Suppressor macrophage treated with lipopolysaccharide for 1 hour (primary cell): ENCODE results near the gene ELFN1.
"Not testable (repeated sequence)": the region's sequence is repeated elsewhere in the genome, so short reads cannot be mapped to it uniquely, and the experiment has no call there.

Experiments
- DNase-seq, 3 donors: peaks; one replicate each; pipeline ENCODE4 v3.0.0-alpha.2; 2020 to 2022

The ELFN1 gene

GRCh38 chr7:1713502-1714484, 43.7 kb downstream of the ELFN1 start:
- DNase-seq = no peak

DNA sequence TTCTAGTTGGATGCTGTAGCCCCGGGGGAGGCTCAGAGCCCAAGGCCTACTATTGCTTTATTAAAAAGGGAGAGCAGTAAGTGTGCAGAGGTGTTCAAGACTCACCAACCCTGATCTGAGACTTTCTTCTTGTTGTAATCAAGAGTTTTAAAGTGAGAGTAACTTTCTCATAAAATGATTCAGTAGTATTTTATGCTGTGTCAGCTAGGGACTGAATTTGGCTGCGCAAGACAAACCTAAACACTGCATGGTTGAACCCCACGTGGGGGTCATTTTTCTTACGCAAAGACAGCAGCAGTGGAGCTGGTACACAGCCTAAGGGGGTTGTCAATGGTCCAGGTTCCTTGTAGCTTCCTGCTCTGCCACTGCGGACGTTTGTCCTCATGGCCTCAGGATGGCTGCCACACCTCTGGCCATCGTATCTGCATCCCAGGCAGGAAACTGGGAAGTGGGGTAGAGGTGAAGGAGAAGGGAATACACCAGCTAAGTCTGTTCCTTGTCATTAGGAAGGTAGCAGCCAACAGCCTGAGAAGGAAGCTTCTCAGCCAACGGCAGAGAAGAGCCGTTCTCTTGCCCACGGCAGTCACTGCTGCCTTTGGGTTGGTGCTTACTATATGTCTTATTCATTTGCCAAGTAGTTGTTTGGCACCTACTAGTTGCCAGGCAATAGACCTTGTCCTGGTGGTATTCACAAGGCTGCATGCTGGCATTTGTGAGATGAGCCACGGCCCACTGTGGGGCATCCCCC, 44.7 kb downstream of the ELFN1 start:
- no peak for DNase-seq

DNA sequence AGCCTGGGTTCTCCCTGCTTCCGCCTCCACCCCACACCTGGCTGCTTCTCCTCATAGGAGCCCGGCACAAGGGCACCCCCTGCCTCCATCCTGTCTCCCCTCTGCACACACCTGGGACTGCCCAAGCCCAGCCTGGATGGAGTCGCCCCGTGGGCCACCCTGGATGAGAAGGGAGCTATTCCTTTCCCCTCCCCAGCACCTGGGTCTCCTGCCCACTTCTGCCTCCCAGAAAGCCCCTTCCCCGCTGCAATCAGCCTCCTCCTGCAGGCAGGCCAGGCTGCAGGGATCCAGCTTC, 45.2 kb downstream of the ELFN1 start:
- DNase-seq = no peak

GRCh38 chr7:1715671-1716074, 45.6 kb downstream of the ELFN1 start:
- DNase-seq = no peak

- no peak for DNase-seq
These were observed 46.4 kb downstream of the ELFN1 start for GRCh38 chr7:1716263-1717094.

DNA sequence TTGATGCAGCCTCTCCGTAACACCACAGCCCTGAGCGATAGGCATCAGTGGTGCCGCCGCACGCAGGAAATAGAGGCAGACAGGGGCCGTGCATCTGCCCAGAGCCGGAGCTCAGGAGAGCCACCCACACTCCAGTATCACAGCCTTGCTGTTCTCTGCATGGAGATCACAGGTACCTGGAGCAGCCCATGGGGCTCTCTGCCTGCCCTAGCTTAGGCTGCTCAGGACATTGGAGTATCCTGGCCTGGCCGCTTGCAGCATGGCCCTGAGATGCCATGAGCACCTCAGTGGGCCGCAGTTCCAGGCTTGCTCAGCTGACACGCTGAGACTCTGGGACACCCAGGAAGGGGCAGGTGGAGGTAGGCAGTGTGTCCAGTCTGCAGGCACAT, 47.0 kb downstream of the ELFN1 start:
- DNase-seq = no peak

GRCh38 chr7:1717903-1718676, 48.0 kb downstream of the ELFN1 start:
- DNase-seq = no peak

- DNase-seq = not testable (repeated sequence)
These were observed 48.8 kb downstream of the ELFN1 start for GRCh38 chr7:1718850-1719249.

GRCh38 chr7:1719256-1719655, 49.2 kb downstream of the ELFN1 start:
- not testable (repeated sequence) for DNase-seq

DNA sequence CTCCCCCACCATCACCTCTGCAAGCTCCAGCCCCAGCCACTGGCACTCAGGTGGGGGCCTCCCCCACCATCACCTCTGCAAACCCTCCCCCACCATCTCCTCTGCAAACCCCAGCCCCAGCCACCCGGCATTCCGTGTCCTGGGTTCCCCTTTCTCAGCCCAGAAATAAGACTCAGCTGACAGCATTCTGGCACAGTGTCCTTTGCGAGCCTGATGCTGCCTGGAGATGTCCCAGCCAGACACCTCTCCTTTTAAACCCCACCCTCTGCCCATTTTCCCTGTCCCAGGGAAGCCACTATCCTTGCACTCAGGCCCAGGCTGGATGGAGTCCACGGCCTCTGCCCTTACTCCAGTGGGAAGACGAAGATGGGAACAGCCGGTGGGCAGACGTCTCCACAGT, 49.8 kb downstream of the ELFN1 start:
- DNase-seq = no peak

GRCh38 chr7:1720326-1720725, 50.2 kb downstream of the ELFN1 start:
- DNase-seq = no peak

DNA sequence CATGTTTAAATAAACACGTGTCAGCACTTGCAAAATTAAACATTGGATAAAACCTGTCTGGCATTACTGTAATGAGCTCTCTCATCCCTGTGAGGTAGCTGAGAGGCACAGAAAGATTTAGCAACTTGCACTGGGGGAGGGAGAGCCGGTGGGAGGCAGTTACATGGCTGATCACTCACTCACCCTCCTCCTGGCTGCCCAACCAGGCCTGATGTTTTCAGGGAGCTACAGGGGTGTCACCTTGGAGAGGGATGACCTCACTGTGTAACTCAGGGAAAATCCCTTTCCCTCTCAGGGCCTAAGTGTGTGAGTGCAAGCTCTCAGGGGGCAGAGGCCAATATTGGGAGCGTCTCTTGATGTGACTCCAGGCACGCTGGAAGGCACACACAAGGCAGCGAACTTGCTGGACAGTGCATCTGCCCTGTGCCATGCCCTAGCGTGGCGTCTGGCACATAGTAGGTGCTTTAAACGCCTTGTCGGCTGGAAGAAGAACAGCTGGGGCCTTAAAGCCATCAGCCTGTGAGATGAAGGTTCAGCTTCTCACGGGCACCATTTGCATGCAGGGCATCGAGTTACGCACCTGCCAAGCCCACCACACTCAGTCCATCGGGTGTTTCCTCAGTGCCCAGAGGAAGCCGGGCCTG, 51.1 kb downstream of the ELFN1 start:
- peak in 2 of 3 donors; percentile 19 to 25 for DNase-seq

DNA sequence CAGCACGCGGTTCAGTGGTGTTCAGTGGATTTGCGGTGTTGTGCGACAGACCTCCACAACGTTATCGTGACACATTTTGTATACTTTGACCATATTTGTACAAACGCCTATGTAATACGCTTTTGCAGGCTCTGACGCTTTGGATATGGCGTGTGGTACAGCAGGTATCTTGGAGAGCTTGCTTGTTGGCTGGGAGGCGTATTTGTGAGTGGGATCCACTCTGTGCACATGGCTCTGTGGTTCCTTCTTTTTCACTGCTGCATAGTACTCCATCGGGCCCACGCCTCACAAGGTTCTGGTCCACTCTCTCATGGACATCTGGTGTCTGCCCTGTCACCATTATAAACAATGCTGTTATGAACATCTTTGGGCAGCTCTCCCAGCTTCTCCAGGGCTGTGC, 53.2 kb downstream of the ELFN1 start:
- no peak for DNase-seq

GRCh38 chr7:1724118-1724910, 54.2 kb downstream of the ELFN1 start:
- DNase-seq = no peak

- no peak for DNase-seq
These were observed 55.2 kb downstream of the ELFN1 start for GRCh38 chr7:1725199-1725690.

GRCh38 chr7:1725766-1726630, 55.9 kb downstream of the ELFN1 start:
- DNase-seq = no peak

DNA sequence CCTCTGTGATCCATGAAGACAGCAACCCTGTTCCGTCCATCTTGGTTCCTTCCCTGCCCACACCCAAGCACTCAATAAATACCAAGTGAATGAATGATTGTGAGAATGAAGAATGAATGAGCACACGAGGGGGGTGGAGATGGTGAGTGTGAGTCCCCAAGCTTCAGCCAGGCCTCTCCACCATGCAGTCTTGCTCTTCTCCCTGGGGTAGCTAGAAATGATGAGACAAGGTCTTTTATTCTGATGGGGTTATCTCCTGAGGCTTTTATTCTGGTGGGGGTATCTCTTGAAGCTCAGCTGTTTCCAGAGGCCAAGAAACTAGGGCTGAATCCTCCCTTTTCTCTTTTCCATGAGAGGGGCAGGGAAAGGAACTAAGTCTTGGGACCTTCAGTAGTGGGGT, 57.0 kb downstream of the ELFN1 start:
- DNase-seq = no peak

- DNase-seq = no peak
These were observed 57.9 kb downstream of the ELFN1 start for GRCh38 chr7:1727812-1728570.

- no peak for DNase-seq
These were observed 59.1 kb downstream of the ELFN1 start for GRCh38 chr7:1729183-1729582.
